WTC11 (cell line): ENCODE results near the gene NTRK3. TPM values are rescaled to one million over a fixed set of nuclear protein-coding genes. Genes with fewer than 3 reads are reported as not detected.

ENCODE experiments used
- ATAC-seq: fragments of 200-7000 bp; cut with Tn5 transposase; 2 replicates; pipeline ENCODE4 v1.10.0; 2021; ENCODE audit warnings: mild to moderate bottlenecking, moderate library complexity
- CTCF ChIA-PET: fragments of 300-600 bp; sonication (Branson Sonifier 250); formaldehyde crosslinking; loops from one replicate; lab custom pipeline; 2021; ENCODE audit warnings: antibody characterized with exemption; lab: Charles Lee
- POLR2A ChIA-PET: fragments of 350-600 bp; sonication (Branson Sonifier 250); formaldehyde crosslinking; loops from one replicate; lab custom pipeline; 2021; ENCODE audit warnings: antibody characterized with exemption; lab: Charles Lee
- DNase-seq: peaks from one replicate; pipeline ENCODE4 v3.0.0; 2021; ENCODE audit warnings: low spot score
- H3K27ac Mint-ChIP-seq: 2 replicates; pipeline ENCODE4 v1.8.0; 2021; ENCODE audit warnings: mixed read lengths
- H3K27me3 Mint-ChIP-seq: 2 replicates; pipeline ENCODE4 v1.8.0; 2021; ENCODE audit warnings: low read depth, mild to moderate bottlenecking, moderate library complexity, mixed read lengths
- H3K36me3 Mint-ChIP-seq: 2 replicates; pipeline ENCODE4 v1.8.0; 2021; ENCODE audit warnings: mixed read lengths
- H3K4me1 Mint-ChIP-seq: 2 replicates; pipeline ENCODE4 v1.8.0; 2022; ENCODE audit warnings: mixed read lengths
- H3K4me3 Mint-ChIP-seq: 2 replicates; pipeline ENCODE4 v1.8.0; 2021; ENCODE audit warnings: mild to moderate bottlenecking, moderate library complexity, mixed read lengths
- H3K9me3 Mint-ChIP-seq: 2 replicates; pipeline ENCODE4 v1.8.0; 2021; ENCODE audit warnings: mixed read lengths
- CREB1 ChIP-seq: sonication (generic); formaldehyde crosslinking; IDR thresholded peaks from 2 replicates; pipeline ENCODE4 v1.8.0; 2023; ENCODE audit warnings: mild to moderate bottlenecking, missing genetic modification reagents
- CTCF ChIP-seq: fragments of 200-600 bp; IDR thresholded peaks from 2 replicates; pipeline ENCODE4 v1.8.0; 2022; ENCODE audit warnings: antibody characterized with exemption
- E2F5 ChIP-seq: sonication (generic); formaldehyde crosslinking; IDR thresholded peaks from 2 replicates; pipeline ENCODE4 v1.8.1; 2022; ENCODE audit warnings: mild to moderate bottlenecking, moderate library complexity, missing genetic modification reagents
- FOXK1 ChIP-seq: sonication (generic); formaldehyde crosslinking; IDR thresholded peaks from 2 replicates; pipeline ENCODE4 v1.8.0; 2022; ENCODE audit warnings: mild to moderate bottlenecking, moderate library complexity, missing genetic modification reagents
- HMGA2 ChIP-seq: fragments of 250-450 bp; sonication (Bioruptor Pico); IDR thresholded peaks from 2 replicates; pipeline ENCODE4 v1.4.0; 2021; ENCODE audit warnings: mild to moderate bottlenecking, moderate library complexity
- HMGXB4 ChIP-seq: sonication (generic); formaldehyde crosslinking; IDR thresholded peaks from 2 replicates; pipeline ENCODE4 v1.8.1; 2023; ENCODE audit warnings: mild to moderate bottlenecking, moderate library complexity, missing genetic modification reagents
- MAX ChIP-seq: sonication (generic); formaldehyde crosslinking; IDR thresholded peaks from 2 replicates; pipeline ENCODE4 v1.8.0; 2022; ENCODE audit warnings: mild to moderate bottlenecking, missing genetic modification reagents
- MYBL2 ChIP-seq: sonication (generic); formaldehyde crosslinking; IDR thresholded peaks from 2 replicates; pipeline ENCODE4 v1.8.1; 2023; ENCODE audit warnings: mild to moderate bottlenecking, moderate library complexity, missing genetic modification reagents
- NFE2L1 ChIP-seq: sonication (generic); formaldehyde crosslinking; IDR thresholded peaks from 2 replicates; pipeline ENCODE4 v1.8.1; 2023; ENCODE audit warnings: missing genetic modification reagents
- NR2C2 ChIP-seq: sonication (generic); formaldehyde crosslinking; IDR thresholded peaks from 2 replicates; pipeline ENCODE4 v1.8.0; 2022; ENCODE audit warnings: mild to moderate bottlenecking, missing genetic modification reagents
- NR3C1 ChIP-seq: sonication (generic); formaldehyde crosslinking; conservative IDR thresholded peaks from 2 replicates; pipeline ENCODE4 v1.8.1; 2023; ENCODE audit warnings: low read depth, mild to moderate bottlenecking, missing genetic modification reagents
- OVOL2 ChIP-seq: fragments of 250-450 bp; sonication (Bioruptor Pico); IDR thresholded peaks from 2 replicates; pipeline ENCODE4 v1.9.0; 2021; ENCODE audit warnings: mild to moderate bottlenecking, borderline replicate concordance
- RORB ChIP-seq: fragments of 250-450 bp; sonication (Bioruptor Pico); IDR thresholded peaks from 2 replicates; pipeline ENCODE4 v1.9.0; 2021; ENCODE audit warnings: mild to moderate bottlenecking
- SMAD3 ChIP-seq: sonication (generic); formaldehyde crosslinking; IDR thresholded peaks from 2 replicates; pipeline ENCODE4 v1.8.0; 2022; ENCODE audit warnings: missing genetic modification reagents, mild to moderate bottlenecking, borderline replicate concordance
- SOX15 ChIP-seq: fragments of 250-450 bp; sonication (Bioruptor Pico); IDR thresholded peaks from 2 replicates; pipeline ENCODE4 v1.9.0; 2021; ENCODE audit warnings: mild to moderate bottlenecking
- SP1 ChIP-seq: sonication (generic); formaldehyde crosslinking; conservative IDR thresholded peaks from 2 replicates; pipeline ENCODE4 v1.8.1; 2022; ENCODE audit warnings: missing genetic modification reagents
- USF1 ChIP-seq: sonication (generic); formaldehyde crosslinking; IDR thresholded peaks from 2 replicates; pipeline ENCODE4 v1.8.0; 2022; ENCODE audit warnings: mild to moderate bottlenecking, missing genetic modification reagents
- ZBTB21 ChIP-seq: sonication (generic); formaldehyde crosslinking; IDR thresholded peaks from 2 replicates; pipeline ENCODE4 v1.8.1; 2023; ENCODE audit warnings: mild to moderate bottlenecking, missing genetic modification reagents, borderline replicate concordance
- ZMAT4 ChIP-seq: fragments of 250-450 bp; sonication (Bioruptor Pico); IDR thresholded peaks from 2 replicates; pipeline ENCODE4 v1.9.0; 2021; ENCODE audit warnings: mild to moderate bottlenecking
- ZNF396 ChIP-seq: fragments of 250-450 bp; sonication (Bioruptor Pico); IDR thresholded peaks from 2 replicates; pipeline ENCODE4 v1.8.0; 2021; ENCODE audit warnings: mild to moderate bottlenecking, moderate library complexity, borderline replicate concordance
- ZNF416 ChIP-seq: fragments of 250-450 bp; sonication (Bioruptor Pico); IDR thresholded peaks from 2 replicates; pipeline ENCODE4 v1.9.0; 2021; ENCODE audit warnings: mild to moderate bottlenecking, inconsistent platforms
- total RNA-seq: library from RNA; stranded (reverse); gene quantifications from 3 replicates; pipeline ENCODE4 v1.2.3, GENCODE V29; 2021

NTRK3 gene
- total RNA-seq, 1 experiment from 2014 or later: 12.3 TPM

- TF ChIP-seq FOXK1 (CRISPR knock-in tag): no peak
Observed at GRCh38 chr15:88098361-88098760, 158.2 kb downstream of the NTRK3 start (continued).

- H3K4me1 Mint-ChIP-seq: peaks cover 14% of the 10 kb centered on the region
- no peak for DNase-seq
- H3K9me3 Mint-ChIP-seq: peaks cover 18% of the 10 kb centered on the region
- no peak overlapping the region for H3K27ac Mint-ChIP-seq
- no peak overlapping the region for H3K4me3 Mint-ChIP-seq
- ATAC-seq: no peak
- ChIA-PET POLR2A (no interaction called here), CTCF (no interaction called here)
- no peak for TF ChIP-seq HMGA2
- no peak for TF ChIP-seq HMGXB4 (CRISPR knock-in tag)
- no peak for TF ChIP-seq MAX (CRISPR knock-in tag)
- TF ChIP-seq ZNF416 (CRISPR knock-in tag): no peak
- TF ChIP-seq NR3C1: no peak
- no peak for TF ChIP-seq ZBTB21 (CRISPR knock-in tag)
- TF ChIP-seq RORB (CRISPR knock-in tag): no peak
- no peak for TF ChIP-seq CTCF
- no peak for TF ChIP-seq ZMAT4 (CRISPR knock-in tag)
- TF ChIP-seq E2F5: no peak
- no peaks in the 10 kb centered on the region for H3K27me3 Mint-ChIP-seq
- H3K36me3 Mint-ChIP-seq: peaks cover 6% of the 10 kb centered on the region; the same call in 1 of the 2 replicates
Observed at GRCh38 chr15:88091444-88092016, 165.0 kb downstream of the NTRK3 start.

GRCh38 chr15:88090481-88091011, 166.0 kb downstream of the NTRK3 start:
- no peaks in the 10 kb centered on the region for H3K27me3 Mint-ChIP-seq
- DNase-seq (no peak), ATAC-seq (no peak)
- H3K9me3 Mint-ChIP-seq: peaks cover 18% of the 10 kb centered on the region
- ChIA-PET POLR2A (no interaction called here), CTCF (no interaction called here)
- H3K4me1 Mint-ChIP-seq: peaks cover 14% of the 10 kb centered on the region
- no peak overlapping the region for H3K27ac Mint-ChIP-seq
- TF ChIP-seq MYBL2 (CRISPR knock-in tag): no peak
- TF ChIP-seq NFE2L1 (CRISPR knock-in tag): no peak
- TF ChIP-seq HMGXB4 (CRISPR knock-in tag): no peak
- no peak for TF ChIP-seq CREB1 (CRISPR knock-in tag)
- no peak for TF ChIP-seq RORB (CRISPR knock-in tag)
- TF ChIP-seq ZNF396 (CRISPR knock-in tag): no peak
- TF ChIP-seq NR2C2 (CRISPR knock-in tag): no peak
- no peak for TF ChIP-seq SMAD3 (CRISPR knock-in tag)
- no peak for TF ChIP-seq SP1 (CRISPR knock-in tag)
- no peak for TF ChIP-seq SOX15 (CRISPR knock-in tag)
- no peak for TF ChIP-seq USF1 (CRISPR knock-in tag)
- TF ChIP-seq ZMAT4 (CRISPR knock-in tag): no peak
- no peak for TF ChIP-seq OVOL2 (CRISPR knock-in tag)
- no peak overlapping the region for H3K4me3 Mint-ChIP-seq
- peaks cover 6% of the 10 kb centered on the region; the same call in 1 of the 2 replicates for H3K36me3 Mint-ChIP-seq
